WTC11 (cell line): ENCODE data around the gene ZCWPW2. TPM values are rescaled to one million over a fixed set of nuclear protein-coding genes. Genes with fewer than 3 reads are reported as not detected.

ENCODE experiments used
- ATAC-seq: fragments of 200-7000 bp; cut with Tn5 transposase; 2 replicates; pipeline ENCODE4 v1.10.0; 2021; ENCODE audit warnings: mild to moderate bottlenecking, moderate library complexity
- CTCF ChIA-PET: fragments of 300-600 bp; sonication (Branson Sonifier 250); formaldehyde crosslinking; loops from one replicate; lab custom pipeline; 2021; ENCODE audit warnings: antibody characterized with exemption; lab: Charles Lee
- POLR2A ChIA-PET: fragments of 350-600 bp; sonication (Branson Sonifier 250); formaldehyde crosslinking; loops from one replicate; lab custom pipeline; 2021; ENCODE audit warnings: antibody characterized with exemption; lab: Charles Lee
- DNase-seq: peaks from one replicate; pipeline ENCODE4 v3.0.0; 2021; ENCODE audit warnings: low spot score
- H3K27ac Mint-ChIP-seq: 2 replicates; pipeline ENCODE4 v1.8.0; 2021; ENCODE audit warnings: mixed read lengths
- H3K27me3 Mint-ChIP-seq: 2 replicates; pipeline ENCODE4 v1.8.0; 2021; ENCODE audit warnings: low read depth, mild to moderate bottlenecking, moderate library complexity, mixed read lengths
- H3K36me3 Mint-ChIP-seq: 2 replicates; pipeline ENCODE4 v1.8.0; 2021; ENCODE audit warnings: mixed read lengths
- H3K4me1 Mint-ChIP-seq: 2 replicates; pipeline ENCODE4 v1.8.0; 2022; ENCODE audit warnings: mixed read lengths
- H3K4me3 Mint-ChIP-seq: 2 replicates; pipeline ENCODE4 v1.8.0; 2021; ENCODE audit warnings: mild to moderate bottlenecking, moderate library complexity, mixed read lengths
- H3K9me3 Mint-ChIP-seq: 2 replicates; pipeline ENCODE4 v1.8.0; 2021; ENCODE audit warnings: mixed read lengths
- AR ChIP-seq: fragments of 250-450 bp; sonication (Bioruptor Pico); IDR thresholded peaks from 2 replicates; pipeline ENCODE4 v1.9.0; 2021; ENCODE audit warnings: mild to moderate bottlenecking
- ARID4B ChIP-seq: sonication (generic); formaldehyde crosslinking; IDR thresholded peaks from 2 replicates; pipeline ENCODE4 v1.8.0; 2023; ENCODE audit warnings: missing genetic modification reagents, mild to moderate bottlenecking, borderline replicate concordance
- ATF2 ChIP-seq: sonication (generic); formaldehyde crosslinking; IDR thresholded peaks from 2 replicates; pipeline ENCODE4 v1.8.1; 2022; ENCODE audit warnings: low read depth, missing genetic modification reagents, borderline replicate concordance
- FOXP1 ChIP-seq: sonication (generic); formaldehyde crosslinking; IDR thresholded peaks from 2 replicates; pipeline ENCODE4 v1.8.0; 2022; ENCODE audit warnings: missing genetic modification reagents, mild to moderate bottlenecking, moderate library complexity, borderline replicate concordance
- HMGXB4 ChIP-seq: sonication (generic); formaldehyde crosslinking; IDR thresholded peaks from 2 replicates; pipeline ENCODE4 v1.8.1; 2023; ENCODE audit warnings: mild to moderate bottlenecking, moderate library complexity, missing genetic modification reagents
- NFATC4 ChIP-seq: fragments of 250-450 bp; sonication (Bioruptor Pico); IDR thresholded peaks from 2 replicates; pipeline ENCODE4 v1.9.0; 2021; ENCODE audit warnings: mild to moderate bottlenecking
- NR1H2 ChIP-seq: sonication (generic); formaldehyde crosslinking; IDR thresholded peaks from 2 replicates; pipeline ENCODE4 v1.9.0; 2021; ENCODE audit warnings: mild to moderate bottlenecking, moderate library complexity, missing genetic modification reagents
- RORB ChIP-seq: fragments of 250-450 bp; sonication (Bioruptor Pico); IDR thresholded peaks from 2 replicates; pipeline ENCODE4 v1.9.0; 2021; ENCODE audit warnings: mild to moderate bottlenecking
- TP53 ChIP-seq: sonication (generic); formaldehyde crosslinking; IDR thresholded peaks from 2 replicates; pipeline ENCODE4 v1.8.1; 2023; ENCODE audit warnings: mild to moderate bottlenecking, missing genetic modification reagents
- ZMAT4 ChIP-seq: fragments of 250-450 bp; sonication (Bioruptor Pico); IDR thresholded peaks from 2 replicates; pipeline ENCODE4 v1.9.0; 2021; ENCODE audit warnings: mild to moderate bottlenecking
- ZNF232 ChIP-seq: sonication (generic); formaldehyde crosslinking; IDR thresholded peaks from 2 replicates; pipeline ENCODE4 v1.8.0; 2022; ENCODE audit warnings: mild to moderate bottlenecking, missing genetic modification reagents
- ZNF416 ChIP-seq: fragments of 250-450 bp; sonication (Bioruptor Pico); IDR thresholded peaks from 2 replicates; pipeline ENCODE4 v1.9.0; 2021; ENCODE audit warnings: mild to moderate bottlenecking, inconsistent platforms
- ZNF532 ChIP-seq: fragments of 250-450 bp; sonication (Bioruptor Pico); IDR thresholded peaks from 2 replicates; pipeline ENCODE4 v1.9.0; 2021; ENCODE audit warnings: mild to moderate bottlenecking, borderline replicate concordance
- ZSCAN18 ChIP-seq: fragments of 250-450 bp; sonication (Bioruptor Pico); IDR thresholded peaks from 2 replicates; pipeline ENCODE4 v2.1.2; 2022; ENCODE audit warnings: mild to moderate bottlenecking, moderate library complexity
- total RNA-seq: library from RNA; stranded (reverse); gene quantifications from 3 replicates; pipeline ENCODE4 v1.2.3, GENCODE V29; 2021

ZCWPW2 gene
- total RNA-seq, 1 experiment from 2014 or later, result 0.22 TPM

- peak; percentile 57 for ATAC-seq
- no peaks in the 10 kb centered on the region; the same call in 1 of the 2 replicates for H3K9me3 Mint-ChIP-seq
- no peaks in the 10 kb centered on the region for H3K27me3 Mint-ChIP-seq
- H3K27ac Mint-ChIP-seq, result no peak overlapping the region
- no peaks in the 10 kb centered on the region for H3K36me3 Mint-ChIP-seq
- TF ChIP-seq ZNF416 (CRISPR knock-in tag), result no peak
- no peak for TF ChIP-seq ATF2 (CRISPR knock-in tag)
- TF ChIP-seq FOXP1 (CRISPR knock-in tag), result no peak
- TF ChIP-seq ZMAT4, result no peak
- TF ChIP-seq ZSCAN18 (CRISPR knock-in tag), result no peak
- no peak for TF ChIP-seq ZNF532
- no peak for TF ChIP-seq TP53
- no peak for TF ChIP-seq ZNF232 (CRISPR knock-in tag)
- no peak for TF ChIP-seq ARID4B (CRISPR knock-in tag)
- no peak for TF ChIP-seq AR (CRISPR knock-in tag)
- no peak for TF ChIP-seq RORB (CRISPR knock-in tag)
- no peak for TF ChIP-seq HMGXB4
- TF ChIP-seq NFATC4 (CRISPR knock-in tag), result no peak
- no peak for TF ChIP-seq NR1H2
- H3K4me1 Mint-ChIP-seq, result peaks cover 39% of the 10 kb centered on the region
- POLR2A ChIA-PET, result no interaction called here
- H3K4me3 Mint-ChIP-seq, result no peak overlapping the region
- CTCF ChIA-PET, result no interaction called here
- DNase-seq, result no peak
Measured at GRCh38 chr3:28502397-28502937, 153.9 kb downstream of the ZCWPW2 start.
